SK-N-SH treated with all-trans-retinoic acid at 6 μM for 48 hours (cell line): ENCODE data around the gene CATSPER4.

Experiments
- ATAC-seq: fragments of 200-7000 bp; cut with Tn5 transposase; 3 replicates; pipeline ENCODE4 v1.9.1; 2020; ENCODE audit warnings: mild to moderate bottlenecking, moderate library complexity
- ARNTL ChIP-seq: fragments of 450-650 bp; formaldehyde crosslinking; IDR thresholded peaks from 2 replicates; pipeline ENCODE4 v1.5.0; 2020; ENCODE audit warnings: low read depth, mild to moderate bottlenecking, moderate library complexity, borderline replicate concordance
- CREB5 ChIP-seq: fragments of 250-450 bp; sonication (Bioruptor Pico); IDR thresholded peaks from 2 replicates; pipeline ENCODE4 v1.5.1; 2020; ENCODE audit warnings: low read depth, mild to moderate bottlenecking, moderate library complexity
- CSDC2 ChIP-seq: fragments of 250-450 bp; sonication (Bioruptor Pico); IDR thresholded peaks from 2 replicates; pipeline ENCODE4 v1.5.0; 2020; ENCODE audit warnings: mild to moderate bottlenecking, moderate library complexity
- ESRRG ChIP-seq: fragments of 250-450 bp; sonication (Bioruptor Pico); IDR thresholded peaks from 2 replicates; pipeline ENCODE4 v1.6.1; 2021; ENCODE audit warnings: mild to moderate bottlenecking
- GLIS3 ChIP-seq: fragments of 250-450 bp; sonication (Bioruptor Pico); IDR thresholded peaks from 2 replicates; pipeline ENCODE4 v1.5.0; 2020; ENCODE audit warnings: mild to moderate bottlenecking, moderate library complexity
- OSR1 ChIP-seq: fragments of 250-450 bp; sonication (Bioruptor Pico); IDR thresholded peaks from 2 replicates; pipeline ENCODE4 v1.8.0; 2022; ENCODE audit warnings: moderate library complexity, mild to moderate bottlenecking, inconsistent platforms
- PPARA ChIP-seq: fragments of 250-450 bp; sonication (Bioruptor Pico); IDR thresholded peaks from 2 replicates; pipeline ENCODE4 v1.5.0; 2020; ENCODE audit warnings: mild to moderate bottlenecking, borderline replicate concordance
- RARB ChIP-seq: fragments of 250-450 bp; sonication (Bioruptor Pico); IDR thresholded peaks from 2 replicates; pipeline ENCODE4 v1.8.0; 2021; ENCODE audit warnings: mild to moderate bottlenecking, moderate library complexity
- SNAI2 ChIP-seq: fragments of 250-450 bp; sonication (Bioruptor Pico); IDR thresholded peaks from 2 replicates; pipeline ENCODE4 v1.5.0; 2020; ENCODE audit warnings: mild to moderate bottlenecking, moderate library complexity
- TCF4 ChIP-seq: fragments of 250-450 bp; sonication (Bioruptor Pico); IDR thresholded peaks from 2 replicates; pipeline ENCODE4 v1.8.0; 2021; ENCODE audit warnings: mild to moderate bottlenecking, moderate library complexity, borderline replicate concordance
- TSHZ2 ChIP-seq: fragments of 250-450 bp; sonication (Bioruptor Pico); IDR thresholded peaks from 2 replicates; pipeline ENCODE4 v1.5.0; 2020; ENCODE audit warnings: mild to moderate bottlenecking, moderate library complexity
- ZC3H10 ChIP-seq: fragments of 250-450 bp; sonication (Bioruptor Pico); IDR thresholded peaks from 2 replicates; pipeline ENCODE4 v1.5.1; 2021; ENCODE audit warnings: mild to moderate bottlenecking, moderate library complexity
- ZFP3 ChIP-seq: fragments of 250-450 bp; sonication (Bioruptor Pico); IDR thresholded peaks from 2 replicates; pipeline ENCODE4 v1.5.0; 2020; ENCODE audit warnings: mild to moderate bottlenecking, moderate library complexity
- ZNF565 ChIP-seq: fragments of 450-650 bp; formaldehyde crosslinking; conservative IDR thresholded peaks from 2 replicates; pipeline ENCODE4 v1.5.0; 2020; ENCODE audit warnings: low read depth, mild to moderate bottlenecking, moderate library complexity
- ZNF70 ChIP-seq: fragments of 450-650 bp; formaldehyde crosslinking; IDR thresholded peaks from 2 replicates; pipeline ENCODE4 v1.5.0; 2020; ENCODE audit warnings: mild to moderate bottlenecking, moderate library complexity
- ZNF8 ChIP-seq: fragments of 450-650 bp; formaldehyde crosslinking; IDR thresholded peaks from 2 replicates; pipeline ENCODE4 v1.5.0; 2020; ENCODE audit warnings: mild to moderate bottlenecking, moderate library complexity
- TF ChIP-seq, protein P1 (sequence below): fragments of 250-450 bp; sonication (Bioruptor Pico); IDR thresholded peaks from 2 replicates; pipeline ENCODE4 v1.5.1; 2021; ENCODE audit warnings: mild to moderate bottlenecking, moderate library complexity

Gene CATSPER4

GRCh38 chr1:26161415-26162219 lies 28.8 kb upstream of the CATSPER4 start:
- TF ChIP-seq ARNTL (no peak), RARB (CRISPR knock-in tag) (no peak), GLIS3 (CRISPR knock-in tag) (no peak), ZC3H10 (CRISPR knock-in tag) (no peak), OSR1 (no peak), CSDC2 (CRISPR knock-in tag) (no peak), ZNF70 (CRISPR knock-in tag) (no peak), ESRRG (CRISPR knock-in tag) (no peak), PPARA (CRISPR knock-in tag) (no peak), SNAI2 (CRISPR knock-in tag) (no peak), TCF4 (CRISPR knock-in tag) (no peak)
- TF ChIP-seq, protein P1, sequence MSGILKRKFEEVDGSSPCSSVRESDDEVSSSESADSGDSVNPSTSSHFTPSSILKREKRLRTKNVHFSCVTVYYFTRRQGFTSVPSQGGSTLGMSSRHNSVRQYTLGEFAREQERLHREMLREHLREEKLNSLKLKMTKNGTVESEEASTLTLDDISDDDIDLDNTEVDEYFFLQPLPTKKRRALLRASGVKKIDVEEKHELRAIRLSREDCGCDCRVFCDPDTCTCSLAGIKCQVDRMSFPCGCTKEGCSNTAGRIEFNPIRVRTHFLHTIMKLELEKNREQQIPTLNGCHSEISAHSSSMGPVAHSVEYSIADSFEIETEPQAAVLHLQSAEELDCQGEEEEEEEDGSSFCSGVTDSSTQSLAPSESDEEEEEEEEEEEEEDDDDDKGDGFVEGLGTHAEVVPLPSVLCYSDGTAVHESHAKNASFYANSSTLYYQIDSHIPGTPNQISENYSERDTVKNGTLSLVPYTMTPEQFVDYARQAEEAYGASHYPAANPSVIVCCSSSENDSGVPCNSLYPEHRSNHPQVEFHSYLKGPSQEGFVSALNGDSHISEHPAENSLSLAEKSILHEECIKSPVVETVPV (CRISPR knock-in tag): no peak
- TF ChIP-seq, all 23 proteins: peak for 0
- no peak for ATAC-seq

DNA sequence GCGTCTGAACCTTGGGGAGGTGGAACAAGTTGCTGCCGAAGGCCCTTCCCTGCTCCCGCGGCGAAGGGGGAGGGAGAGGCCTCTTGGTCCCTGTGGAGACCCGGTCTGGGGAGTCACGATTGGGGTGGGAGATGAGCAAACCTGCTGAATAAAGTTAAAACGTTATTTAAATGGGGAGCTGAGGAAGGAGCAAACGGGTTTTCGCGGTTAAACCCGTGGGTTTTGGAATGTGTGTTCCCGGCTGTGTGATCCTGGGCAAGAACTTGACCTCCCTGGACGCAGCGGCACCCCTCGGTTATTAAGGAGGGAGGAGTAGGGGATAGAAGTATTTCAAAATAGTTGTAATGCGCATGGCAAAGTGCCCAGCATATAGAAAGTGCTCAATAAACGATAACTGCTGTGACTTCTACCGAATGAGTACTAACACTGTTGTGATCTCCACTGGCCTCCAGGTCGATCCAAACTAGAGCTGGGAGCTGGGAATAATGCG lies 28.1 kb upstream of the CATSPER4 start:
- TF ChIP-seq GLIS3 (CRISPR knock-in tag) (no peak), ZNF70 (CRISPR knock-in tag) (no peak), ZFP3 (no peak), CREB5 (CRISPR knock-in tag) (no peak), ARNTL (no peak), TSHZ2 (CRISPR knock-in tag) (no peak), ZNF8 (CRISPR knock-in tag) (no peak), CSDC2 (CRISPR knock-in tag) (no peak), SNAI2 (CRISPR knock-in tag) (no peak), ESRRG (CRISPR knock-in tag) (no peak)
- ATAC-seq: no peak

GRCh38 chr1:26163684-26164035 lies 26.7 kb upstream of the CATSPER4 start:
- TF ChIP-seq CSDC2 (CRISPR knock-in tag) (no peak), ZNF565 (CRISPR knock-in tag) (no peak), TSHZ2 (CRISPR knock-in tag) (no peak), GLIS3 (CRISPR knock-in tag) (no peak), ZNF70 (CRISPR knock-in tag) (no peak), RARB (CRISPR knock-in tag) (no peak)
- no peak for ATAC-seq

- peak; percentile 75 for ATAC-seq
- 0 out of 2 replicates have a peak, but pooled peaks have one; percentile 7 for TF ChIP-seq TSHZ2 (CRISPR knock-in tag)
- TF ChIP-seq SNAI2 (CRISPR knock-in tag): 0 out of 2 replicates have a peak, but pooled peaks have one; percentile 24
- TF ChIP-seq ZFP3: peak; percentile 75; the same call in 1 of the 2 replicates
- no peak for TF ChIP-seq ZNF565 (CRISPR knock-in tag)
- TF ChIP-seq ZNF70 (CRISPR knock-in tag): no peak
Observed at GRCh38 chr1:26164036-26164860, 26.2 kb upstream of the CATSPER4 start.
